Endodermal cell (in vitro differentiated cells): ENCODE measurements around the gene CAPN14. TPM values are rescaled to one million over a fixed set of nuclear protein-coding genes. Genes with fewer than 3 reads are reported as not detected.

Experiments used
- DNase-seq: peaks from one replicate; pipeline ENCODE4 v3.0.0-alpha.2; 2017
- H3K27ac ChIP-seq: 2 replicates; pipeline ENCODE4 v1.5.1; 2013; ENCODE audit warnings: mild to moderate bottlenecking, low read depth, low read length, moderate library complexity
- H3K27me3 ChIP-seq: 2 replicates; pipeline ENCODE4 v1.6.1; 2013; ENCODE audit warnings: mild to moderate bottlenecking, low read length, moderate library complexity; ENCODE audit not compliant: insufficient read depth, control insufficient read depth, poor library complexity, severe bottlenecking
- H3K36me3 ChIP-seq: 2 replicates; pipeline ENCODE4 v1.7.0; 2013; ENCODE audit warnings: mild to moderate bottlenecking, low read length, moderate library complexity; ENCODE audit not compliant: control insufficient read depth, insufficient read depth
- H3K4me1 ChIP-seq: one replicate; pipeline ENCODE4 v1.7.0; 2013; ENCODE audit warnings: low read length; ENCODE audit not compliant: control insufficient read depth, insufficient read depth
- H3K4me3 ChIP-seq: 2 replicates; pipeline ENCODE4 v1.5.1; 2013; ENCODE audit warnings: mild to moderate bottlenecking, low read length, moderate library complexity
- H3K9ac ChIP-seq: 2 replicates; pipeline ENCODE4 v1.6.1; 2013; ENCODE audit warnings: mild to moderate bottlenecking, low read length, moderate library complexity; ENCODE audit not compliant: poor library complexity, severe bottlenecking; ENCODE audit errors: extremely low read depth
- H3K9me3 ChIP-seq: 2 replicates; pipeline ENCODE4 v1.6.1; 2013; ENCODE audit warnings: mild to moderate bottlenecking, low read length, moderate library complexity; ENCODE audit not compliant: control insufficient read depth
- H3K27ac Mint-ChIP-seq: 2 replicates; pipeline ENCODE4 v1.8.0; 2020; ENCODE audit warnings: mixed read lengths
- H3K27me3 Mint-ChIP-seq: 2 replicates; pipeline ENCODE4 v1.8.0; 2021; ENCODE audit warnings: mild to moderate bottlenecking, mixed read lengths; ENCODE audit not compliant: insufficient read depth
- H3K36me3 Mint-ChIP-seq: 2 replicates; pipeline ENCODE4 v1.8.0; 2020; ENCODE audit warnings: low read depth, mixed read lengths
- H3K4me1 Mint-ChIP-seq: 2 replicates; pipeline ENCODE4 v1.8.0; 2020; ENCODE audit warnings: mixed read lengths
- H3K4me3 Mint-ChIP-seq: 2 replicates; pipeline ENCODE4 v1.8.0; 2020; ENCODE audit warnings: mild to moderate bottlenecking, moderate library complexity, mixed read lengths
- H3K9me3 Mint-ChIP-seq: 2 replicates; pipeline ENCODE4 v1.8.0; 2020; ENCODE audit warnings: mild to moderate bottlenecking, mixed read lengths
- WGBS, 2 experiments: methylation state at CpG; one replicate each; pipeline versions ENCODE4 v1.1.5 to v1.1.7; 2013; ENCODE audit warnings: missing lambda C conversion rate in 2 of 2, mixed read lengths in 1 of 2; ENCODE audit not compliant: insufficient coverage in 1 of 2, insufficient read length in 1 of 2; 5-methylcytosine and 5-hydroxymethylcytosine counted together
- total RNA-seq, 2 donors: library from RNA; stranded (reverse); fragmentation: NEBNext Ultra II Directional in 1 of 2; extraction: Animal tissue kit (Norgen Biotek cat#: 25700) in 1 of 2; gene quantifications; 2 replicates in 1 of 2; 3 replicates in 1 of 2; pipeline ENCODE4 v1.2.1, GENCODE V29; 2021
- TF ChIP-seq, protein P1 (sequence below): fragments of 200-600 bp; sonication (generic); conservative IDR thresholded peaks from 2 replicates; pipeline ENCODE4 v1.5.0; 2021; ENCODE audit warnings: antibody characterized with exemption, mild to moderate bottlenecking

CAPN14 gene
- total RNA-seq, 2 donors from 2014 or later = 0.31 to 0.40 TPM

DNA sequence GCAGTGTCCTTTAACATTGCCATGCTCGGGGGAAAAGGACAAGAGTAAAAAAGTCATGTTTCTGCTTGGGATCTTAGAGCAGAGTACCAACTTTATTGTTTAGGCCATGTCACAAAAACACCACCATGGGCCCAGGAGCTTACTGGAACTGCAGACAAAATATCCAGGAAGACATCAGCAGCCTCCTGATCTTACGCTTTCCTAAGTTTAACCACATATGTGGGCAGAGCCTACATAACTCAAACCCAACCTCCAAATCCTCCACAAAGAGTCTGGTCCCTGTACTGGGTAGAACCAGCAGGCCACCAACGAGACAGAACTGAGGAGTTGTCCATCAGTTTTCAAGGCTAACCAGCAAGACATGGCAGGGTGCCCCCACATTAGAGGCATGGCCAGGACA lies 89.4 kb downstream of the CAPN14 start:
- no peaks in the 10 kb centered on the region for H3K9me3 Mint-ChIP-seq
- TF ChIP-seq, protein P1, sequence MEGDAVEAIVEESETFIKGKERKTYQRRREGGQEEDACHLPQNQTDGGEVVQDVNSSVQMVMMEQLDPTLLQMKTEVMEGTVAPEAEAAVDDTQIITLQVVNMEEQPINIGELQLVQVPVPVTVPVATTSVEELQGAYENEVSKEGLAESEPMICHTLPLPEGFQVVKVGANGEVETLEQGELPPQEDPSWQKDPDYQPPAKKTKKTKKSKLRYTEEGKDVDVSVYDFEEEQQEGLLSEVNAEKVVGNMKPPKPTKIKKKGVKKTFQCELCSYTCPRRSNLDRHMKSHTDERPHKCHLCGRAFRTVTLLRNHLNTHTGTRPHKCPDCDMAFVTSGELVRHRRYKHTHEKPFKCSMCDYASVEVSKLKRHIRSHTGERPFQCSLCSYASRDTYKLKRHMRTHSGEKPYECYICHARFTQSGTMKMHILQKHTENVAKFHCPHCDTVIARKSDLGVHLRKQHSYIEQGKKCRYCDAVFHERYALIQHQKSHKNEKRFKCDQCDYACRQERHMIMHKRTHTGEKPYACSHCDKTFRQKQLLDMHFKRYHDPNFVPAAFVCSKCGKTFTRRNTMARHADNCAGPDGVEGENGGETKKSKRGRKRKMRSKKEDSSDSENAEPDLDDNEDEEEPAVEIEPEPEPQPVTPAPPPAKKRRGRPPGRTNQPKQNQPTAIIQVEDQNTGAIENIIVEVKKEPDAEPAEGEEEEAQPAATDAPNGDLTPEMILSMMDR = no peak
- H3K27me3 Mint-ChIP-seq = peaks cover 42% of the 10 kb centered on the region
- Histone ChIP-seq H3K27ac (no peak overlapping the region), H3K9me3 (no peaks in the 10 kb centered on the region), H3K36me3 (no peaks in the 10 kb centered on the region), H3K9ac (no peak overlapping the region), H3K27me3 (peaks cover 21% of the 10 kb centered on the region), H3K4me1 (peaks cover 15% of the 10 kb centered on the region), H3K4me3 (no peak overlapping the region)
- peaks cover 12% of the 10 kb centered on the region for H3K4me1 Mint-ChIP-seq
- H3K27ac Mint-ChIP-seq = no peak overlapping the region
- no peak for DNase-seq
- no peaks in the 10 kb centered on the region for H3K36me3 Mint-ChIP-seq
- WGBS, 2 experiments = 95 to 100% methylated on average over 2 to 3 of the region's 3 CpGs
- H3K4me3 Mint-ChIP-seq = no peak overlapping the region

DNA sequence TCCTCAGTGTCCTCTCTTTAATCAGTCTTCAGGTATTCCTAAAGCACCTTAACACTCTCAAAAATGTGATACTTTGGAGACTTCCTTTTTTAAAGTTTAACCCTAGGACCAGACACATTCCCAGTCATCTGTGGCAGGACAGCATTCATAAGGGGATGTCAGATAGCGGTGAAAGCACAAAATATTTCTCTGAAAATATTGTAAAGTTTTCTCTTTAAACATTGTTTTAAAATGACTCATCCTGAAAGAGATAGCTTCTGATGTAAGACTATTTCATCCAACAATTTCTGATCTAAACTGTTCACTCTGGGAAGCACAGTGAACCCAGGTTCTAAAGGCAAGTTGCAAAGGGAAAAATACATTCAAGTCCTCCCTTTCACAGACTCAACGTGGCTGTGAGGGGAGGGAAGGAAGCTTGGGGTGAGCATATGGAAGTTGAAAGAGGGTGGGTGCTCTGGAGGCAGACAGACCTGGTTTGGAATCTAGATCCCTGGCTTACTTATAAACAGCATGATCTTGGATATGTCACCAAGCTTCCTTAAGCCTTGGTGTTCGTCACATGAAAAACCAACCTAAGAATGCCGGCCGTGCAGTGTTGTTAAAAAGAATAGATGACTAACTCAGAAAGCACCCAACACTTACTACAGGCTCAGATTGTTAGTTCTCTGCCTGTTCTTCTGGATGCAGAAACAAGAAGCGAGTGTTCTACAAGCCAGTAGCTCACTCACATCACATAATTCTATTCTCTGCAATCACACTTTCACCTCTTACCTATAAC lies 91.2 kb downstream of the CAPN14 start:
- Histone ChIP-seq H3K36me3 (no peaks in the 10 kb centered on the region), H3K9ac (no peak overlapping the region), H3K4me3 (no peak overlapping the region), H3K27ac (no peak overlapping the region), H3K27me3 (peaks cover 21% of the 10 kb centered on the region), H3K9me3 (no peaks in the 10 kb centered on the region), H3K4me1 (peaks cover 15% of the 10 kb centered on the region)
- Mint-ChIP-seq H3K27ac (no peak overlapping the region), H3K36me3 (no peaks in the 10 kb centered on the region), H3K4me3 (no peak overlapping the region), H3K9me3 (no peaks in the 10 kb centered on the region), H3K4me1 (peaks cover 6% of the 10 kb centered on the region), H3K27me3 (peaks cover 36% of the 10 kb centered on the region)
- 84 to 85% methylated on average over 4 to 6 of the region's 6 CpGs for WGBS, 2 experiments
- no peak for DNase-seq
- TF ChIP-seq, protein P1 = no peak

DNA sequence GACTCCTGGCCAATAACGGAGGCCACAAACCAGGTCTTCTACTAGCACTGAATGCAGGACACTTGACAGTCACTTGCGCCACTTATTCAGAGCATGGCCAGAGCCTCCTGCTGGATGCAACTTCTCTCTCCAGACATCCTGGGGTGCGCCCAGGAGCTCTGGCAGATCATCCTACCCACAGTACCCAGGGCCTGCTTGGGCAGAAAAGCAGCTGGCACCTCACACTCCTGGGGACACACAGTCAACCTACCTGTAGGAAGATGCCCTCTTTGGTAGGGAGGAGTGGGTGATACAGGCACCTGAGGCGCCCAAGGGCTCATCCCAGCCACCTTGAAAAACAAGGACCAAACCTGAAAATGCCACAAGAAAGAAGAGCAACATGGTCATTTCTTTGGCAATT lies 92.4 kb downstream of the CAPN14 start:
- H3K27ac Mint-ChIP-seq = no peak overlapping the region
- H3K9me3 Mint-ChIP-seq = no peaks in the 10 kb centered on the region
- peaks cover 36% of the 10 kb centered on the region for H3K27me3 Mint-ChIP-seq
- H3K9ac ChIP-seq = no peak overlapping the region
- TF ChIP-seq, protein P1 = no peak
- no peaks in the 10 kb centered on the region for H3K36me3 ChIP-seq
- H3K36me3 Mint-ChIP-seq = no peaks in the 10 kb centered on the region
- H3K9me3 ChIP-seq = no peaks in the 10 kb centered on the region
- no peak overlapping the region for H3K4me3 Mint-ChIP-seq
- peaks cover 8% of the 10 kb centered on the region for H3K4me1 ChIP-seq
- H3K4me1 Mint-ChIP-seq = peaks cover 6% of the 10 kb centered on the region
- H3K27ac ChIP-seq = no peak overlapping the region
- no peak for DNase-seq
- H3K4me3 ChIP-seq = no peak overlapping the region
- 88 to 97% methylated on average over 1 to 4 of the region's 4 CpGs for whole genome bisulfite sequencing, 2 experiments
- H3K27me3 ChIP-seq = peaks cover 21% of the 10 kb centered on the region

Other genes starting within 250 kb of the CAPN14 start
- 1 to 10 TPM; 1.4 TPM for gene GALNT14, start 79.1 kb downstream of the CAPN14 start, total RNA-seq
- 10 to 100 TPM; 10.7 to 15.5 TPM for gene EHD3, start 16.6 kb upstream of the CAPN14 start, total RNA-seq
- gene XDH, start 197.2 kb upstream of the CAPN14 start, total RNA-seq = 1 to 10 TPM; 1.9 to 4.0 TPM